ENCODE measurements around the gene HPGDS. TPM values are rescaled to one million over a fixed set of nuclear protein-coding genes. Genes with fewer than 3 reads are reported as not detected.
"Not testable (repeated sequence)": the region's sequence is repeated elsewhere in the genome, so short reads cannot be mapped to it uniquely, and the experiment has no call there.

HPGDS gene
- total RNA-seq, 4 donors from 2014 or later = 0.47 to 2.0 (median 1.8) TPM

- no peak overlapping the region for H3K4me3 ChIP-seq
- H3K4me1 ChIP-seq = peaks cover 0 to 13% (median 0%) of the 10 kb centered on the region in 3 donors
- H3K27me3 ChIP-seq = no peaks in the 10 kb centered on the region
- no peak overlapping the region for H3K27ac ChIP-seq
- ATAC-seq = no peak
- H3K9me3 ChIP-seq = no peaks in the 10 kb centered on the region
- no peaks in the 10 kb centered on the region for H3K36me3 ChIP-seq
- TF ChIP-seq EP300 (IDR thresholded peaks at IDR 0.05) (no peak), POLR2AphosphoS5 (IDR thresholded peaks at IDR 0.05) (no peak), CTCF (IDR thresholded peaks at IDR 0.05) (no peak), POLR2A (IDR thresholded peaks at IDR 0.05) (no peak)
- WGBS, 2 donors (ENCODE audit: low coverage in 1 of 2) = 61 to 74% methylated on average over 4 of the region's 4 CpGs
These were observed 3.8 kb downstream of the HPGDS start for GRCh38 chr4:94338681-94339351.

- WGBS, 2 donors (ENCODE audit: low coverage in 1 of 2) = 79 to 86% methylated on average over 4 to 5 of the region's 5 CpGs
- not testable (repeated sequence) for H3K36me3 ChIP-seq, H3K4me3 ChIP-seq, ATAC-seq, H3K27me3 ChIP-seq, H3K9me3 ChIP-seq, H3K27ac ChIP-seq
- peaks cover 0 to 16% (median 0%) of the 10 kb centered on the region in 3 donors for H3K4me1 ChIP-seq
These were observed 5.8 kb downstream of the HPGDS start for GRCh38 chr4:94336791-94337190.

- WGBS, 2 donors (ENCODE audit: low coverage in 1 of 2) = 82 to 100% methylated on average over 1 of the region's 3 CpGs
- H3K4me1 ChIP-seq = peaks cover 0 to 16% (median 0%) of the 10 kb centered on the region in 3 donors
- no peak overlapping the region for H3K4me3 ChIP-seq
- TF ChIP-seq POLR2AphosphoS5 (IDR thresholded peaks at IDR 0.05) (no peak), EP300 (IDR thresholded peaks at IDR 0.05) (no peak), POLR2A (IDR thresholded peaks at IDR 0.05) (no peak), CTCF (IDR thresholded peaks at IDR 0.05) (no peak)
- no peak for ATAC-seq
- H3K27me3 ChIP-seq = no peaks in the 10 kb centered on the region
- H3K36me3 ChIP-seq = no peaks in the 10 kb centered on the region
- H3K9me3 ChIP-seq = no peaks in the 10 kb centered on the region
- H3K27ac ChIP-seq = no peak overlapping the region
These were observed 6.3 kb downstream of the HPGDS start for GRCh38 chr4:94336303-94336702.

GRCh38 chr4:94334962-94335361 is 7.7 kb downstream of the HPGDS start:
- H3K27ac ChIP-seq = no peak overlapping the region

GRCh38 chr4:94334476-94334875 is 8.2 kb downstream of the HPGDS start:
- Histone ChIP-seq H3K36me3 (no peaks in the 10 kb centered on the region), H3K4me3 (no peak overlapping the region), H3K4me1 (peaks cover 0 to 16% (median 0%) of the 10 kb centered on the region in 3 donors), H3K27me3 (no peaks in the 10 kb centered on the region), H3K27ac (no peak overlapping the region), H3K9me3 (no peaks in the 10 kb centered on the region)
- TF ChIP-seq POLR2A (IDR thresholded peaks at IDR 0.05) (no peak), CTCF (IDR thresholded peaks at IDR 0.05) (no peak), POLR2AphosphoS5 (IDR thresholded peaks at IDR 0.05) (no peak), EP300 (IDR thresholded peaks at IDR 0.05) (no peak)
- 24 to 64% methylated on average over 2 of the region's 2 CpGs for WGBS, 2 donors (ENCODE audit: low coverage in 1 of 2)
- peak; percentile 36 for ATAC-seq

More at GRCh38 chr4:94334962-94335361, 7.7 kb downstream of the HPGDS start:
- Histone ChIP-seq H3K9me3 (no peaks in the 10 kb centered on the region), H3K27me3 (no peaks in the 10 kb centered on the region), H3K36me3 (no peaks in the 10 kb centered on the region), H3K4me1 (peaks cover 0 to 16% (median 0%) of the 10 kb centered on the region in 3 donors), H3K4me3 (no peak overlapping the region)
- 76 to 77% methylated on average over 3 of the region's 3 CpGs for WGBS, 2 donors (ENCODE audit: low coverage in 1 of 2)
- ATAC-seq = peak; percentile 39
- TF ChIP-seq POLR2A (IDR thresholded peaks at IDR 0.05) (no peak), CTCF (IDR thresholded peaks at IDR 0.05) (no peak), EP300 (IDR thresholded peaks at IDR 0.05) (no peak)
